Right lobe of liver (tissue), 5 donors: Measurements from ENCODE around the gene TCEAL1. TPM values are rescaled to one million over a fixed set of nuclear protein-coding genes. Genes with fewer than 3 reads are reported as not detected.

ENCODE experiments used
- total RNA-seq, 6 experiments: library from RNA; depleted of rRNA in 2 of 6; stranded (reverse); fragments of >200 nt in 2 of 6; fragmentation: NEBNext Ultra II Directional in 3 of 6; extraction: Animal tissue kit (Norgen Biotek cat#: 25700) in 3 of 6; gene quantifications; one replicate each; pipeline versions ENCODE4 v1.1.0 to v1.2.4, GENCODE V29; 2016 to 2023
- donor health status: DM: no; HTN: no; CAD: no.
- donor health status: DM: no; HTN: no; CAD: no.
- donor health status: DM: no; HTN: yes; CAD: no.
- donor health status: DM: no; HTN: yes; CAD: no.

TCEAL1 gene
- total RNA-seq, 6 experiments from 2014 or later = 5.6 to 14.6 (median 7.8) TPM

Other genes starting within 250 kb of the TCEAL1 start
- under 1 TPM in 4 of 6 experiments, not detected in 2; 0.12 to 0.49 (median 0.24) TPM for gene RAB40A, start 109.5 kb upstream of the TCEAL1 start, total RNA-seq
- 10 to 100 TPM; 23.3 to 34.5 (median 28.1) TPM for gene TCEAL4, start 43.5 kb upstream of the TCEAL1 start, total RNA-seq
- gene TCEAL3, start 21.0 kb upstream of the TCEAL1 start, total RNA-seq = 1 to 10 TPM; 1.1 to 3.8 (median 2.0) TPM
- 100 to 1,000 TPM; 148 to 252 (median 183) TPM for gene MORF4L2, start 57.7 kb downstream of the TCEAL1 start, total RNA-seq
- gene TMEM31, start 81.9 kb downstream of the TCEAL1 start, total RNA-seq = under 1 TPM in 1 of 6 experiments, not detected in 5; 0.37 TPM
- under 1 TPM in 4 of 6 experiments, not detected in 2; 0.24 to 0.75 (median 0.61) TPM for gene PLP1, start 147.9 kb downstream of the TCEAL1 start, total RNA-seq
- gene RAB9B, start 203.3 kb downstream of the TCEAL1 start, total RNA-seq = under 1 TPM in 5 of 6 experiments, not detected in 1; 0.05 to 0.25 (median 0.12) TPM